Esophagus squamous epithelium (tissue), 4 donors: Measurements from ENCODE around the gene ROR2.

Source experiments
- CTCF ChIP-seq, 6 experiments: fragments of 450-650 bp in 4 of 6; fragments of 200-600 bp in 2 of 6; sonication (generic) in 2 of 6; IDR thresholded peaks; one replicate each; pipeline ENCODE4 v1.5.1; 2016 to 2019; ENCODE audit warnings: antibody characterized with exemption in 6 of 6, mild to moderate bottlenecking in 4 of 6, moderate library complexity in 4 of 6
- POLR2A ChIP-seq, 4 donors: fragments of 450-650 bp; IDR thresholded peaks; one replicate each; pipeline ENCODE4 v1.6.1; 2017; ENCODE audit warnings: antibody characterized with exemption in 4 of 4, mild to moderate bottlenecking in 4 of 4, moderate library complexity in 3 of 4

DNA sequence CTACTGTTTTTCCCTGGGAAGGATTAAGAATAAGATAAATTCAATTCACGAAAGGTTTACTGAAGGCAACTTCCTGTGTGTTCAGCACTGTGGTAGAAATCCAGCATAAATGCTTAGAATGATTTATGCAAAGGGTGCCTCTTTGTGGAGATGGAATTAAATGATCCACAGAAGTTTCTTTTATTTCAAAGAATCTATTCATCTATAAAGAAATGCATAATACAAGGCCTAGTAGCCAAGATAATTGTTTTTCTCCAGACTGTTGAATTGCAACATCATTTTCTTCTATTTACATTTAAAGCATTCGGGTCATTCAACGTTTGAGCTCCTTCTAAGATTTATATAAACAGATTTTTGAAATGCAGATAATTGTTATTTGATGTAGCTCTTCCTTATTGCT is 387.6 kb downstream of the ROR2 start:
- TF ChIP-seq CTCF (IDR thresholded peaks at IDR 0.05) (no peak), POLR2A (IDR thresholded peaks at IDR 0.05) (no peak)
